H1 (cell line): ENCODE data around the gene TSEN2. TPM values are rescaled to one million over a fixed set of nuclear protein-coding genes. Genes with fewer than 3 reads are reported as not detected.

ENCODE experiments used
- BRCA1 ChIP-seq: IDR thresholded peaks from 2 replicates; pipeline ENCODE4 v1.6.1; 2012; ENCODE audit warnings: low read depth, low read length, improper control_type of control experiment
- CBX5 ChIP-seq: fragments of 300-800, 300-1000 bp; sonication (generic); IDR thresholded peaks from 2 replicates; pipeline ENCODE4 v1.7.1; 2016; ENCODE audit warnings: antibody characterized with exemption, low read length, low read depth
- HDAC2 ChIP-seq, 2 experiments: fragments of 300-600 bp in 1 of 2; sonication (generic) in 1 of 2; IDR thresholded peaks; 2 replicates each; pipeline ENCODE4 v1.6.1; 2011 to 2012; ENCODE audit warnings: low read depth in 2 of 2, low read length in 2 of 2, mild to moderate bottlenecking in 2 of 2, moderate library complexity in 2 of 2, borderline replicate concordance in 1 of 2, inconsistent platforms in 1 of 2
- JUN ChIP-seq: IDR thresholded peaks from 2 replicates; pipeline ENCODE4 v1.6.1; 2011; ENCODE audit warnings: low read depth, mild to moderate bottlenecking, improper control_type of control experiment, low read length
- RNF2 ChIP-seq: fragments of 200-900, 300-1000 bp; sonication (generic); IDR thresholded peaks from 2 replicates; pipeline ENCODE4 v1.7.1; 2016; ENCODE audit warnings: borderline replicate concordance, low read depth, mild to moderate bottlenecking, antibody characterized with exemption, low read length; ENCODE audit not compliant: poor library complexity, severe bottlenecking; ENCODE audit errors: missing control alignments
- SIRT6 ChIP-seq: IDR thresholded peaks from one replicate; pipeline ENCODE4 v1.7.1; 2012; ENCODE audit warnings: low read length, inconsistent platforms
- SP4 ChIP-seq: IDR thresholded peaks from 2 replicates; pipeline ENCODE4 v1.6.1; 2012; ENCODE audit warnings: low read length, inconsistent platforms
- TBP ChIP-seq: IDR thresholded peaks from 2 replicates; pipeline ENCODE4 v1.6.1; 2011; ENCODE audit warnings: low read depth, low read length, improper control_type of control experiment
- ZNF274 ChIP-seq: IDR thresholded peaks from 2 replicates; pipeline ENCODE4 v1.7.0; 2012; ENCODE audit warnings: low read length, borderline replicate concordance; ENCODE audit errors: extremely low read depth
- polyA plus RNA-seq, 7 experiments: library from polyadenylated mRNA; depleted of rRNA in 3 of 7; stranded (reverse) in 5 of 7; unstranded in 2 of 7; fragments of >200 nt in 5 of 7; fragments of 200-250 nt in 2 of 7; gene quantifications; 1 replicate in 5 of 7; 2 replicates in 1 of 7; 4 replicates in 1 of 7; pipeline versions ENCODE4 v1.2.1 to v1.2.3, GENCODE V29; 2011 to 2013; ENCODE audit warnings: missing spikeins in 2 of 7, mixed read lengths in 2 of 7
- total RNA-seq: library from RNA; stranded (reverse); fragmentation: NEBNext Ultra II Directional; extraction: Animal tissue kit (Norgen Biotek cat#: 25700); gene quantifications from 2 replicates; pipeline ENCODE4 v1.2.1, GENCODE V29; 2021
- TF ChIP-seq, protein P1 (sequence below): fragments of 300-600 bp; sonication (generic); IDR thresholded peaks from 2 replicates; pipeline ENCODE4 v1.7.1; 2012; ENCODE audit warnings: low read length, moderate library complexity, mild to moderate bottlenecking, inconsistent platforms; ENCODE audit not compliant: insufficient replicate concordance
- TF ChIP-seq, protein P2 (sequence below): IDR thresholded peaks from 2 replicates; pipeline ENCODE4 v1.6.1; 2011; ENCODE audit warnings: low read length, improper control_type of control experiment

The TSEN2 gene
- total and polyA plus RNA-seq, 2 of the 8 experiments (the other 6 are each of a cell fraction or from before 2014, with no cell fraction given), result 16.1 to 22.4 TPM

DNA sequence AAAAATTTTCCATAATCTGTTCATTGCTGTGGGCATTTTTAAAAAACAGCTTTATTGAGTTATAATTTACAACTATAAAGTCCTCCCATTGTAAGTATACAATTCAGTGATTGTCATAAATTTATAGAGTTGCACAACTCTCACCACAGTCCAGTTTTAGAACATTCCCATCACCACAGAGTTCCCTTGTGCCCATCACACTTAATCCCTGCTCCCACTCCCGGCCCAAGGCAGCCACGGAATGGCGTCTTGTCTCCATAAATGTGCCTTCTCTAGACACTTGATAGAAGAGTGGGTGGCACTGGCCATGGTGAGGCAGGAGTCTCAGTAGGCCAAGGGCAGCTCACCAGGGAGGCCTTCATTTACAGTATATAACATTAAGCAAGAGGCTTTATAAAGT lies 6.3 kb downstream of the TSEN2 start (continued):
- TF ChIP-seq, protein P1, sequence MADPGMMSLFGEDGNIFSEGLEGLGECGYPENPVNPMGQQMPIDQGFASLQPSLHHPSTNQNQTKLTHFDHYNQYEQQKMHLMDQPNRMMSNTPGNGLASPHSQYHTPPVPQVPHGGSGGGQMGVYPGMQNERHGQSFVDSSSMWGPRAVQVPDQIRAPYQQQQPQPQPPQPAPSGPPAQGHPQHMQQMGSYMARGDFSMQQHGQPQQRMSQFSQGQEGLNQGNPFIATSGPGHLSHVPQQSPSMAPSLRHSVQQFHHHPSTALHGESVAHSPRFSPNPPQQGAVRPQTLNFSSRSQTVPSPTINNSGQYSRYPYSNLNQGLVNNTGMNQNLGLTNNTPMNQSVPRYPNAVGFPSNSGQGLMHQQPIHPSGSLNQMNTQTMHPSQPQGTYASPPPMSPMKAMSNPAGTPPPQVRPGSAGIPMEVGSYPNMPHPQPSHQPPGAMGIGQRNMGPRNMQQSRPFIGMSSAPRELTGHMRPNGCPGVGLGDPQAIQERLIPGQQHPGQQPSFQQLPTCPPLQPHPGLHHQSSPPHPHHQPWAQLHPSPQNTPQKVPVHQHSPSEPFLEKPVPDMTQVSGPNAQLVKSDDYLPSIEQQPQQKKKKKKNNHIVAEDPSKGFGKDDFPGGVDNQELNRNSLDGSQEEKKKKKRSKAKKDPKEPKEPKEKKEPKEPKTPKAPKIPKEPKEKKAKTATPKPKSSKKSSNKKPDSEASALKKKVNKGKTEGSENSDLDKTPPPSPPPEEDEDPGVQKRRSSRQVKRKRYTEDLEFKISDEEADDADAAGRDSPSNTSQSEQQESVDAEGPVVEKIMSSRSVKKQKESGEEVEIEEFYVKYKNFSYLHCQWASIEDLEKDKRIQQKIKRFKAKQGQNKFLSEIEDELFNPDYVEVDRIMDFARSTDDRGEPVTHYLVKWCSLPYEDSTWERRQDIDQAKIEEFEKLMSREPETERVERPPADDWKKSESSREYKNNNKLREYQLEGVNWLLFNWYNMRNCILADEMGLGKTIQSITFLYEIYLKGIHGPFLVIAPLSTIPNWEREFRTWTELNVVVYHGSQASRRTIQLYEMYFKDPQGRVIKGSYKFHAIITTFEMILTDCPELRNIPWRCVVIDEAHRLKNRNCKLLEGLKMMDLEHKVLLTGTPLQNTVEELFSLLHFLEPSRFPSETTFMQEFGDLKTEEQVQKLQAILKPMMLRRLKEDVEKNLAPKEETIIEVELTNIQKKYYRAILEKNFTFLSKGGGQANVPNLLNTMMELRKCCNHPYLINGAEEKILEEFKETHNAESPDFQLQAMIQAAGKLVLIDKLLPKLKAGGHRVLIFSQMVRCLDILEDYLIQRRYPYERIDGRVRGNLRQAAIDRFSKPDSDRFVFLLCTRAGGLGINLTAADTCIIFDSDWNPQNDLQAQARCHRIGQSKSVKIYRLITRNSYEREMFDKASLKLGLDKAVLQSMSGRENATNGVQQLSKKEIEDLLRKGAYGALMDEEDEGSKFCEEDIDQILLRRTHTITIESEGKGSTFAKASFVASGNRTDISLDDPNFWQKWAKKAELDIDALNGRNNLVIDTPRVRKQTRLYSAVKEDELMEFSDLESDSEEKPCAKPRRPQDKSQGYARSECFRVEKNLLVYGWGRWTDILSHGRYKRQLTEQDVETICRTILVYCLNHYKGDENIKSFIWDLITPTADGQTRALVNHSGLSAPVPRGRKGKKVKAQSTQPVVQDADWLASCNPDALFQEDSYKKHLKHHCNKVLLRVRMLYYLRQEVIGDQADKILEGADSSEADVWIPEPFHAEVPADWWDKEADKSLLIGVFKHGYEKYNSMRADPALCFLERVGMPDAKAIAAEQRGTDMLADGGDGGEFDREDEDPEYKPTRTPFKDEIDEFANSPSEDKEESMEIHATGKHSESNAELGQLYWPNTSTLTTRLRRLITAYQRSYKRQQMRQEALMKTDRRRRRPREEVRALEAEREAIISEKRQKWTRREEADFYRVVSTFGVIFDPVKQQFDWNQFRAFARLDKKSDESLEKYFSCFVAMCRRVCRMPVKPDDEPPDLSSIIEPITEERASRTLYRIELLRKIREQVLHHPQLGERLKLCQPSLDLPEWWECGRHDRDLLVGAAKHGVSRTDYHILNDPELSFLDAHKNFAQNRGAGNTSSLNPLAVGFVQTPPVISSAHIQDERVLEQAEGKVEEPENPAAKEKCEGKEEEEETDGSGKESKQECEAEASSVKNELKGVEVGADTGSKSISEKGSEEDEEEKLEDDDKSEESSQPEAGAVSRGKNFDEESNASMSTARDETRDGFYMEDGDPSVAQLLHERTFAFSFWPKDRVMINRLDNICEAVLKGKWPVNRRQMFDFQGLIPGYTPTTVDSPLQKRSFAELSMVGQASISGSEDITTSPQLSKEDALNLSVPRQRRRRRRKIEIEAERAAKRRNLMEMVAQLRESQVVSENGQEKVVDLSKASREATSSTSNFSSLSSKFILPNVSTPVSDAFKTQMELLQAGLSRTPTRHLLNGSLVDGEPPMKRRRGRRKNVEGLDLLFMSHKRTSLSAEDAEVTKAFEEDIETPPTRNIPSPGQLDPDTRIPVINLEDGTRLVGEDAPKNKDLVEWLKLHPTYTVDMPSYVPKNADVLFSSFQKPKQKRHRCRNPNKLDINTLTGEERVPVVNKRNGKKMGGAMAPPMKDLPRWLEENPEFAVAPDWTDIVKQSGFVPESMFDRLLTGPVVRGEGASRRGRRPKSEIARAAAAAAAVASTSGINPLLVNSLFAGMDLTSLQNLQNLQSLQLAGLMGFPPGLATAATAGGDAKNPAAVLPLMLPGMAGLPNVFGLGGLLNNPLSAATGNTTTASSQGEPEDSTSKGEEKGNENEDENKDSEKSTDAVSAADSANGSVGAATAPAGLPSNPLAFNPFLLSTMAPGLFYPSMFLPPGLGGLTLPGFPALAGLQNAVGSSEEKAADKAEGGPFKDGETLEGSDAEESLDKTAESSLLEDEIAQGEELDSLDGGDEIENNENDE, result no peak
- TF ChIP-seq HDAC2 (IDR thresholded peaks at IDR 0.05; ENCODE audit: borderline replicate concordance in 1 of 2, low read depth in 2 of 2, low read length in 2 of 2) (no peak), BRCA1 (no peak), JUN (no peak), SIRT6 (no peak), SP4 (no peak), ZNF274 (no peak), TBP (no peak), CBX5 (no peak), RNF2 (no peak)
- TF ChIP-seq, protein P2, sequence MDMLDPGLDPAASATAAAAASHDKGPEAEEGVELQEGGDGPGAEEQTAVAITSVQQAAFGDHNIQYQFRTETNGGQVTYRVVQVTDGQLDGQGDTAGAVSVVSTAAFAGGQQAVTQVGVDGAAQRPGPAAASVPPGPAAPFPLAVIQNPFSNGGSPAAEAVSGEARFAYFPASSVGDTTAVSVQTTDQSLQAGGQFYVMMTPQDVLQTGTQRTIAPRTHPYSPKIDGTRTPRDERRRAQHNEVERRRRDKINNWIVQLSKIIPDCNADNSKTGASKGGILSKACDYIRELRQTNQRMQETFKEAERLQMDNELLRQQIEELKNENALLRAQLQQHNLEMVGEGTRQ, result no peak
